Osteocyte (in vitro differentiated cells): ENCODE results near the gene CRYZ. TPM values are rescaled to one million over a fixed set of nuclear protein-coding genes. Genes with fewer than 3 reads are reported as not detected.
"Not testable (repeated sequence)": the region's sequence is repeated elsewhere in the genome, so short reads cannot be mapped to it uniquely, and the experiment has no call there.

Experiments
- DNase-seq: peaks from one replicate; pipeline ENCODE4 v3.0.0; 2021; ENCODE audit warnings: mixed read lengths; ENCODE audit not compliant: unreplicated experiment; ENCODE audit errors: extremely low spot score
- H3K27ac Mint-ChIP-seq: one replicate; pipeline ENCODE4 v1.8.0; 2021; ENCODE audit warnings: mild to moderate bottlenecking, mixed read lengths; ENCODE audit not compliant: unreplicated experiment
- H3K27me3 Mint-ChIP-seq: one replicate; pipeline ENCODE4 v1.8.0; 2021; ENCODE audit warnings: mixed read lengths; ENCODE audit not compliant: unreplicated experiment
- H3K36me3 Mint-ChIP-seq: one replicate; pipeline ENCODE4 v1.8.0; 2021; ENCODE audit warnings: mixed read lengths; ENCODE audit not compliant: unreplicated experiment
- H3K4me1 Mint-ChIP-seq: one replicate; pipeline ENCODE4 v1.8.0; 2021; ENCODE audit warnings: mixed read lengths; ENCODE audit not compliant: unreplicated experiment
- H3K4me3 Mint-ChIP-seq: one replicate; pipeline ENCODE4 v1.8.0; 2021; ENCODE audit warnings: mild to moderate bottlenecking, moderate library complexity, mixed read lengths; ENCODE audit not compliant: unreplicated experiment
- H3K9me3 Mint-ChIP-seq: one replicate; pipeline ENCODE4 v1.8.0; 2021; ENCODE audit warnings: mixed read lengths; ENCODE audit not compliant: unreplicated experiment
- total RNA-seq: library from RNA; stranded (reverse); gene quantifications from 2 replicates; pipeline ENCODE4 v1.2.1, GENCODE V29; 2021
- TF ChIP-seq, protein P1 (sequence below): fragments of 200-600 bp; sonication (generic); IDR thresholded peaks from 2 replicates; pipeline ENCODE4 v1.5.0; 2021; ENCODE audit warnings: antibody characterized with exemption, mild to moderate bottlenecking, moderate library complexity

The CRYZ gene
- total RNA-seq, 1 donor from 2014 or later: 7.1 TPM

DNA sequence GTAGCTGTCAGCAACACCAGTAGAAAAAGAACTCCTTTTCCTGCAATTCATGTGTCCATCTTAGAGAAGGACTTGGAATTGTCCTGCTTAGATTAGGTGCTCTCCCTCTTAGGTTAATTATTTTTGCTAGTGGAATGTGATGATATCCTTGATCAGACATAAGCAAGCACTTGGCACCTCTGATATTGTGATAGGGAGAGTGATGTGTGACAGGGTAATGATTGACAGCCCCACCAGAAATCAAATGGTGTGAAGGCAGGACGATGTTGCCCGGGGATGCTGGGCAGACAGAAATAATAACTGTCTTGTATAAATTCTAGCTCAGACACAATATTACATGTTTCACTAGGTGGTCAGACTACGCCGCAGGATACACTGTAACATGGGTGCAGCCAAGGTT lies 4.5 kb upstream of the CRYZ start:
- Mint-ChIP-seq H3K27me3 (no peaks in the 10 kb centered on the region), H3K36me3 (peaks cover 15% of the 10 kb centered on the region), H3K27ac (no peak overlapping the region), H3K9me3 (peaks cover 25% of the 10 kb centered on the region), H3K4me1 (peaks cover 7% of the 10 kb centered on the region), H3K4me3 (no peak overlapping the region)
- TF ChIP-seq, protein P1, sequence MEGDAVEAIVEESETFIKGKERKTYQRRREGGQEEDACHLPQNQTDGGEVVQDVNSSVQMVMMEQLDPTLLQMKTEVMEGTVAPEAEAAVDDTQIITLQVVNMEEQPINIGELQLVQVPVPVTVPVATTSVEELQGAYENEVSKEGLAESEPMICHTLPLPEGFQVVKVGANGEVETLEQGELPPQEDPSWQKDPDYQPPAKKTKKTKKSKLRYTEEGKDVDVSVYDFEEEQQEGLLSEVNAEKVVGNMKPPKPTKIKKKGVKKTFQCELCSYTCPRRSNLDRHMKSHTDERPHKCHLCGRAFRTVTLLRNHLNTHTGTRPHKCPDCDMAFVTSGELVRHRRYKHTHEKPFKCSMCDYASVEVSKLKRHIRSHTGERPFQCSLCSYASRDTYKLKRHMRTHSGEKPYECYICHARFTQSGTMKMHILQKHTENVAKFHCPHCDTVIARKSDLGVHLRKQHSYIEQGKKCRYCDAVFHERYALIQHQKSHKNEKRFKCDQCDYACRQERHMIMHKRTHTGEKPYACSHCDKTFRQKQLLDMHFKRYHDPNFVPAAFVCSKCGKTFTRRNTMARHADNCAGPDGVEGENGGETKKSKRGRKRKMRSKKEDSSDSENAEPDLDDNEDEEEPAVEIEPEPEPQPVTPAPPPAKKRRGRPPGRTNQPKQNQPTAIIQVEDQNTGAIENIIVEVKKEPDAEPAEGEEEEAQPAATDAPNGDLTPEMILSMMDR: no peak
- no peak for DNase-seq

DNA sequence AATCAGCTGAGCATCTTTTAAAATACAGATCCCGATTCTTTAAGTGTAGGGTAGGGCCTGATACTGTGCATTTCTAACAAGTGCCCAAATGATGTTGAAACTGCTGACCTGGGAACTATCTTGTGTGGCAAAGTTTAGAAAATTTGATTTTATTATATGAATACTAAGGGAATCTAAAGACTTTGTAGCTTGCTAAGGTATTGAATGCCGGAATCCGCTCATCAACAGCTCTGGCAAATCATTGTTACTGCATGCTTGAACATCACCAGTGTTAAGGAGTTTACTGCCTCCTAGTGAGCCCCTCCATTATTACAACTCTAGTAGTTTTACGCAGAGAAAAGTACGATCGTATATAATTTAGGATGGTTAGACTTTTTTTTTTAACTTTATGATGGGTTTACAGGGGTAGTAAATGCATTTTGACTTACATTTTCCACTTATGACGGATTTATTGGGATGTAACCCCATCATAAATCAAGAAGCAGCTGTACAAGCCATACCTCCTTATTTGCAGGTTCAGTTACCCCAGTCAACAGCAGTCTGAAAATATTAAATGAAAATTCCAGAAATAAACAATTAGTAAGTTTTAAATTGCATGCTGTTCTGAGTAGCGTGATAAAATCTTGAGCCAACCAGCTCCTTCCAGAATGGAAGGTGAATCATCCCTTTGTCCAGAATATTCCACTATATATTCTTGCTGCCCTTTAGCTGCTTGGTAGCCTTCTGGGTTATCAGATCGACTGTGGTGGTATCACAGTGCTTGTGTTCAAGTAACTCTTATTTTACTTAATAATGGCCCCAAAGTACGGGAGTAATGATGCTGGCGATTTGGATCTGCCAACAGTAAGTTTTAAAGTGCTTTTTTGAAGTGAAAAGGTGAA lies 994 bp upstream of the CRYZ start:
- Mint-ChIP-seq H3K36me3 (no peaks in the 10 kb centered on the region), H3K27ac (peak overlapping the region; percentile 96), H3K4me3 (peak overlapping the region; percentile 91), H3K4me1 (peaks cover 7% of the 10 kb centered on the region), H3K9me3 (peaks cover 7% of the 10 kb centered on the region), H3K27me3 (no peaks in the 10 kb centered on the region)
- DNase-seq: no peak
- TF ChIP-seq, protein P1: peak; percentile 55

DNA sequence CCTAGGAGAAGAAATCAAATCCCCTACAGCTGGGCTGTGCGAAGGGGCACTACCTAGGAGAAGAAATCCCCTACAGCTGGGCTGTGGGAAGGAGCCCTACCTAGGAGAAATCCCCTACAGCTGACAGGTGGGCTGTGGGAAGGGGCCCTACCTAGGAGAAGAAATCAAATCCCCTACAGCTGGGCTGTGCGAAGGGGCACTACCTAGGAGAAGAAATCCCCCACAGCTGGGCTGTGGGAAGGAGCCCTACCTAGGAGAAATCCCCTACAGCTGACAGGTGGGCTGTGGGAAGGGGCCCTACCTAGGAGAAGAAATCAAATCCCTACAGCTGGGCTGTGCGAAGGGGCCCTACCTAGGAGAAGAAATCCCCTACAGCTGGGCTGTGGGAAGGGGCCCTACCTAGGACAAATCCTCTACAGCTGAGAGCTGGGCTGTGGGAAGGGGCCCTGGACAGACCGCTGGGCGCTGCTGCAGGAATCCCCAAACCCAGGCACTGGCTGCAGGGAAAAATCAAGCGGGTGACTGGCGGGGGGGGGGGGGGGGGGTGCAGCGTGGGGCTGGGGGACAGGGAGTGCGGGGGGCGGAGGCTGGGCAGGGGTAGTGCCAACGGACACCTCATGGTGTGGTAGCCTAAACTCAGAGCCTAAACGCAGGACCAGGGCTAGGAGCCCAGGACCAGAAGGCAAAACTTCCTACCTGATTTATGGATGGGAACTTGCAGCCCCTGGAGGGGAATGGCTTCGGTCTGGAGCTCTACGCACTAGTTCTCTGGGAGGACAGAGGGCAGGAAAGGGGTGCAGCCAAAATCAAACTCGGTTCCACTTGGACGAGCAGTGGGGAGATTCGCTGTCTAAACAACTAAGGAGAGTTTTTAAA lies 541 bp downstream of the CRYZ start:
- Mint-ChIP-seq H3K4me3 (peak overlapping the region; percentile 91), H3K9me3 (peaks cover 11% of the 10 kb centered on the region), H3K27ac (peak overlapping the region; percentile 96)
- not testable (repeated sequence) for DNase-seq, H3K36me3 Mint-ChIP-seq, H3K4me1 Mint-ChIP-seq, H3K27me3 Mint-ChIP-seq

DNA sequence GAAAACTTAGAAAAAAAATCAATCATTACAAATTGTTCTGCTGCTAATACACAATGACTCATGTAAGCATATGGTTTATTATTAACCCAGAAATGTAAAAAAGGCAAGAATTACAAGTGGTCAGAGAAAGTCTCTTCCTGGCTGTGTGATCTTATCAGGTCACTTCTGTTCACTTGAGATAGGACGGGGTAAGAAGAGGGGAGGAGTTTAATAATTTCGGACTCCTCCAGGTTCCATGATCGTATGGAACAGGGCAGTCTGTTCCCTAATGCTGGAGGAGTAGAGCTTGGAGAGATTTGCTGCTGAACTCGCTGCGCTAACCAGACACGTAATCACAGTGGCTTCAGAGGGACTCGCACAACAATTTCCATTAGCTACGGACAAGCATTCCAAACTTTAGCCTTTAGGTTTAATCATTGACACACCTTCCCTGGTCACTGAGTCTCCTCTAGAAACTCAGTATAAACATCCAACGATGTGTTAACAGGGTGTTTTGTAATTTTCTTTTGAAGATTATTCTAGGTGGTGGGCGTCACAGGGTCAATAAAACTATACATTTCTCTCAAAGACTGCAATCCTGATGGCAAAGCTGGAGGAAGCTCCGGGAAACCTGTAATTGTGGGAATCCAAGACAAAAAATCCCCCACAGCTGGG lies 1.3 kb downstream of the CRYZ start:
- H3K27ac Mint-ChIP-seq: no peak overlapping the region
- H3K4me1 Mint-ChIP-seq: peaks cover 7% of the 10 kb centered on the region

More for the DNA sequence above, 1.3 kb downstream of the CRYZ start:
- H3K27me3 Mint-ChIP-seq: no peaks in the 10 kb centered on the region
- TF ChIP-seq, protein P1: no peak
- no peak overlapping the region for H3K4me3 Mint-ChIP-seq
- peaks cover 11% of the 10 kb centered on the region for H3K9me3 Mint-ChIP-seq
- no peaks in the 10 kb centered on the region for H3K36me3 Mint-ChIP-seq
- DNase-seq: no peak
